Thyroid gland (tissue), 4 donors: ENCODE measurements around the gene DYNC2I2.

Source experiments
- CTCF ChIP-seq, 6 experiments: fragments of 200-600 bp in 3 of 6; fragments of 450-650 bp in 3 of 6; sonication (generic) in 3 of 6; IDR thresholded peaks; one replicate each; pipeline ENCODE4 v1.5.1; 2016 to 2019; ENCODE audit warnings: antibody characterized with exemption in 6 of 6, mild to moderate bottlenecking in 2 of 6, inconsistent platforms in 1 of 6, moderate library complexity in 1 of 6
- POLR2A ChIP-seq, 2 donors: fragments of 450-650 bp; IDR thresholded peaks; one replicate each; pipeline ENCODE4 v1.6.1; 2017; ENCODE audit warnings: antibody characterized with exemption in 2 of 2, mild to moderate bottlenecking in 2 of 2, moderate library complexity in 1 of 2

GRCh38 chr9:128636024-128636390 is 20.6 kb downstream of the DYNC2I2 start:
- TF ChIP-seq CTCF (IDR thresholded peaks at IDR 0.05) (peak in 5 of 6 experiments; percentile 30 to 52 (median 39)), POLR2A (IDR thresholded peaks at IDR 0.05) (no peak)
